Neural progenitor cell (in vitro differentiated cells): ENCODE data around the gene S100A3. TPM values are rescaled to one million over a fixed set of nuclear protein-coding genes. Genes with fewer than 3 reads are reported as not detected.

Experiments
- DNase-seq: peaks from one replicate; pipeline ENCODE4 v3.0.0-alpha.2; 2016; ENCODE audit warnings: low spot score
- H2AFZ ChIP-seq: fragments of 200-600 bp; sonication (generic); replicated peaks from 2 replicates; pipeline ENCODE4 v1.6.1; 2016; ENCODE audit warnings: antibody characterized with exemption
- H3F3A ChIP-seq: fragments of 200-600 bp; sonication (generic); 2 replicates; pipeline ENCODE4 v1.6.1; 2016; ENCODE audit warnings: antibody characterized with exemption, low read depth
- H3K27ac ChIP-seq: fragments of 200-600 bp; sonication (generic); 2 replicates; pipeline ENCODE4 v1.5.1; 2016; ENCODE audit warnings: mild to moderate bottlenecking
- H3K27me3 ChIP-seq: fragments of 200-600 bp; sonication (generic); 2 replicates; pipeline ENCODE4 v1.6.1; 2016; ENCODE audit warnings: mild to moderate bottlenecking, moderate library complexity
- H3K36me3 ChIP-seq: fragments of 200-600 bp; sonication (generic); 2 replicates; pipeline ENCODE4 v1.5.1; 2016
- H3K4me1 ChIP-seq: fragments of 200-600 bp; sonication (generic); 2 replicates; pipeline ENCODE4 v1.6.1; 2016; ENCODE audit warnings: mixed run types
- H3K4me2 ChIP-seq: fragments of 200-600 bp; sonication (generic); 2 replicates; pipeline ENCODE4 v1.6.1; 2016
- H3K4me3 ChIP-seq: fragments of 200-600 bp; sonication (generic); 2 replicates; pipeline ENCODE4 v1.5.1; 2016
- H3K79me2 ChIP-seq: fragments of 200-600 bp; sonication (generic); 2 replicates; pipeline ENCODE4 v1.6.1; 2016; ENCODE audit warnings: low read depth
- H3K9ac ChIP-seq: fragments of 200-600 bp; sonication (generic); 2 replicates; pipeline ENCODE4 v1.6.1; 2016
- H3K9me3 ChIP-seq: fragments of 200-600 bp; sonication (generic); 2 replicates; pipeline ENCODE4 v1.5.1; 2016; ENCODE audit warnings: low read depth
- H4K20me1 ChIP-seq: fragments of 200-600 bp; sonication (generic); 2 replicates; pipeline ENCODE4 v1.6.1; 2016; ENCODE audit warnings: low read depth
- H3K27ac Mint-ChIP-seq: 3 replicates; pipeline ENCODE4 v1.8.0; 2021; ENCODE audit warnings: mixed read lengths
- H3K27me3 Mint-ChIP-seq: 2 replicates; pipeline ENCODE4 v1.8.0; 2022; ENCODE audit warnings: low read depth, mild to moderate bottlenecking, inconsistent platforms, moderate library complexity, mixed read lengths; ENCODE audit not compliant: insufficient read depth
- H3K36me3 Mint-ChIP-seq: 3 replicates; pipeline ENCODE4 v1.8.0; 2021; ENCODE audit warnings: mixed read lengths
- H3K4me1 Mint-ChIP-seq: 3 replicates; pipeline ENCODE4 v1.8.0; 2021; ENCODE audit warnings: mixed read lengths
- H3K4me3 Mint-ChIP-seq: 3 replicates; pipeline ENCODE4 v1.8.0; 2021; ENCODE audit warnings: mild to moderate bottlenecking, moderate library complexity, mixed read lengths
- H3K9me3 Mint-ChIP-seq: 3 replicates; pipeline ENCODE4 v1.8.0; 2020; ENCODE audit warnings: mixed read lengths
- EZH2 ChIP-seq: fragments of 200-600 bp; sonication (generic); IDR thresholded peaks from 2 replicates; pipeline ENCODE4 v1.6.1; 2017; ENCODE audit warnings: antibody characterized with exemption, mild to moderate bottlenecking, moderate library complexity
- EZH2phosphoT487 ChIP-seq: fragments of 200-600 bp; sonication (generic); IDR thresholded peaks from 2 replicates; pipeline ENCODE4 v1.6.1; 2017; ENCODE audit warnings: antibody characterized with exemption
- total RNA-seq: library from RNA; depleted of rRNA; stranded (reverse); fragments of >200 nt; gene quantifications from 2 replicates; pipeline ENCODE4 v1.2.3, GENCODE V29; 2015; ENCODE audit warnings: low replicate concordance
- TF ChIP-seq, protein P1 (sequence below): fragments of 200-600 bp; sonication (generic); IDR thresholded peaks from 2 replicates; pipeline ENCODE4 v1.5.1; 2017; ENCODE audit warnings: antibody characterized with exemption, mild to moderate bottlenecking

S100A3 gene
- total RNA-seq, 1 donor from 2014 or later, result not detected

DNA sequence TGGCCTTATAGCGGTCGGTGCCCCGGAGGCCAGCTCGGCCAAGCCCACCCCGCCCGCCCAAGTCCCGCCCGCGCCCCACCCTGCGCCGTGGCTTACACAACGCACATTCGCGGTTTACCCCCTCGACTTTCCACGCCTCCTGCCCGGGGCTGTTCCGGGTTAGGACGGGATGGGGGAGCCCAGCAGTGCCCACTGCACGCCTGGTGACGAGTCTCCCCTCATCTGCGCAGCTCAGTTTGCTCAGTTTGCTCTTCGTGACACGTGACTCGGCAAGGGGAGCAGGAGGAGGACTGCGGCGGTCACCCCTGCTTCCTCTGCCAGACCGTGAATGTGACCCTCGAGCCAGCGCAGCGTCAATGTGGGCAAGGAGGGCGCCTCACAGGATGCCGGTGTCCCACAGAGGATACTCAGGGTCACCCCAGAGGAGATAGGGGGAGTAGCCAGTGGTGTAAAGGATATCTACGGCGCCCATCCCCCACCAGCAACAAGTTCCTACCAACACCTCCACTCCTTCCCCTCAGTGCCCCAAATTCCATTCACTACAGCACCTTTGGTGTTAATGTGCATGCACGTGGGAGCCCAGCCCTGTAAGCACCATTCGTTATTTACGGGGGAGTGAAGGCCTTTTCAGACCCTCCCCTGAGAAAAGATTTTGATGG, 12.9 kb downstream of the S100A3 start:
- peaks cover 15% of the 10 kb centered on the region for H3F3A ChIP-seq
- peaks cover 9% of the 10 kb centered on the region for H3K27me3 Mint-ChIP-seq
- H3K27me3 ChIP-seq, result no peaks in the 10 kb centered on the region
- no peak for DNase-seq
- H3K4me3 ChIP-seq, result peak overlapping the region; percentile 17
- peaks cover 2% of the 10 kb centered on the region for H3K9me3 Mint-ChIP-seq
- no peaks in the 10 kb centered on the region for H3K36me3 Mint-ChIP-seq
- peaks cover 22% of the 10 kb centered on the region for H3K4me1 ChIP-seq
- TF ChIP-seq EZH2phosphoT487, result no peak
- no peak for TF ChIP-seq EZH2
- TF ChIP-seq, protein P1, sequence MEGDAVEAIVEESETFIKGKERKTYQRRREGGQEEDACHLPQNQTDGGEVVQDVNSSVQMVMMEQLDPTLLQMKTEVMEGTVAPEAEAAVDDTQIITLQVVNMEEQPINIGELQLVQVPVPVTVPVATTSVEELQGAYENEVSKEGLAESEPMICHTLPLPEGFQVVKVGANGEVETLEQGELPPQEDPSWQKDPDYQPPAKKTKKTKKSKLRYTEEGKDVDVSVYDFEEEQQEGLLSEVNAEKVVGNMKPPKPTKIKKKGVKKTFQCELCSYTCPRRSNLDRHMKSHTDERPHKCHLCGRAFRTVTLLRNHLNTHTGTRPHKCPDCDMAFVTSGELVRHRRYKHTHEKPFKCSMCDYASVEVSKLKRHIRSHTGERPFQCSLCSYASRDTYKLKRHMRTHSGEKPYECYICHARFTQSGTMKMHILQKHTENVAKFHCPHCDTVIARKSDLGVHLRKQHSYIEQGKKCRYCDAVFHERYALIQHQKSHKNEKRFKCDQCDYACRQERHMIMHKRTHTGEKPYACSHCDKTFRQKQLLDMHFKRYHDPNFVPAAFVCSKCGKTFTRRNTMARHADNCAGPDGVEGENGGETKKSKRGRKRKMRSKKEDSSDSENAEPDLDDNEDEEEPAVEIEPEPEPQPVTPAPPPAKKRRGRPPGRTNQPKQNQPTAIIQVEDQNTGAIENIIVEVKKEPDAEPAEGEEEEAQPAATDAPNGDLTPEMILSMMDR, result no peak
- H3K4me2 ChIP-seq, result peak overlapping the region; percentile 57
- H3K9me3 ChIP-seq, result no peaks in the 10 kb centered on the region
- H3K4me1 Mint-ChIP-seq, result peaks cover 40% of the 10 kb centered on the region
- no peaks in the 10 kb centered on the region for H3K36me3 ChIP-seq
- no peaks in the 10 kb centered on the region for H4K20me1 ChIP-seq
- H3K27ac ChIP-seq, result no peak overlapping the region
- H2AFZ ChIP-seq, result no peak overlapping the region
- no peak overlapping the region for H3K27ac Mint-ChIP-seq
- no peaks in the 10 kb centered on the region for H3K79me2 ChIP-seq
- no peak overlapping the region for H3K4me3 Mint-ChIP-seq
- H3K9ac ChIP-seq, result no peak overlapping the region

DNA sequence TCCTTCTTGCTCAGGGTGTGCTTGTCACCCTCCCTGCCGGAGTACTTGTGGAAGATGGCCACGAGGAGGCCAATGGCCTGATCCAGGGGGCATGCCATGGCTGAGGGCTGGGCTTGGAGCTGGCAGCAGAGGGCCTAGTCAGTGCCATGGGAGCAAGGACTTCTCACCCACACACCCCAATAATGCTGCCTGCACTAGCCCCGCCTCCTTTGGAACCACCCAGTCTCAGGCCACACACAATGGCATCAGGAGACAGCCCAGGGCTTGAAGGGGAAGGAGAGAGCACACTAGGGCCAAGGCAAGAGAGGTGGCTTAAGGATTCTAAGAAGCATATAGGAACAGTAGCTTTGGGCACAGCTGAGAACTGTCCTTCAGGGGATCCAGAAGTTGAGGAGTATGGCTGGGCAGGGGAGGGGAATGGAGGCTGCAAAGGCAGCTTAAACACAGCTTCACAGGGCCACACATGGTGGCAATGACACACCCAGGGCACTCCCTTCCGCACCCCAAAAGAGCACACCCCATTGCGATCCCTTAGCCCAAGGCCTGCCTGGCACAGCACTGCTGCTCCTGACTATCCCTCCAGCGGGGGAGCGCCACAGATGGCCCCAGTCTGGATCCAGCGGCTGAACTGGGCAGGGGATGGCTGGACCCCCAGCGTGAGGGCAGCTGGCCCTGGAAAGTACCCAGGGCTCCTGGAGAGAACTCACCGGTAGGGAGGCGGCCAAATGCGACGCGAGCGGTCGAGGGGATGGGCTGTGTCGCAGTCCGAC, 13.6 kb downstream of the S100A3 start, which contains the start of gene S100A6:
S100A6 (minus strand) TSS at position 750 of the 770 bp plus-strand sequence; CDS start at position 98, 652 bp downstream.
- H3K9ac ChIP-seq, result no peak within 1 kb of the TSS
- H3K4me2 ChIP-seq, result peak within 1 kb of the TSS; percentile 57
- no peak for DNase-seq
- peaks cover 15% of the 10 kb centered on the region for H3F3A ChIP-seq
- H3K27ac ChIP-seq, result no peak within 1 kb of the TSS
- H3K4me3 Mint-ChIP-seq, result no peak within 1 kb of the TSS
- peaks cover 9% of the 10 kb centered on the region for H3K27me3 Mint-ChIP-seq
- H3K27me3 ChIP-seq, result no peaks in the 10 kb centered on the region
- no peaks in the 10 kb centered on the region for H4K20me1 ChIP-seq
- peaks cover 22% of the 10 kb centered on the region for H3K4me1 ChIP-seq
- peaks cover 39% of the 10 kb centered on the region for H3K4me1 Mint-ChIP-seq
- H3K9me3 ChIP-seq, result no peaks in the 10 kb centered on the region
- peaks cover 2% of the 10 kb centered on the region for H3K9me3 Mint-ChIP-seq
- no peak within 1 kb of the TSS for H2AFZ ChIP-seq
- no peaks in the 10 kb centered on the region for H3K79me2 ChIP-seq
- H3K36me3 ChIP-seq, result no peaks in the 10 kb centered on the region
- TF ChIP-seq EZH2, result no peak
- TF ChIP-seq, protein P1, result no peak
- TF ChIP-seq EZH2phosphoT487, result no peak
- peak within 1 kb of the TSS; percentile 79 for H3K27ac Mint-ChIP-seq
- H3K4me3 ChIP-seq, result peak within 1 kb of the TSS; percentile 17
- H3K36me3 Mint-ChIP-seq, result no peaks in the 10 kb centered on the region

GRCh38 chr1:153534925-153535241, 14.2 kb downstream of the S100A3 start:
- Histone ChIP-seq H3K27me3 (no peaks in the 10 kb centered on the region), H3K79me2 (no peaks in the 10 kb centered on the region), H3K36me3 (no peaks in the 10 kb centered on the region), H3K9me3 (no peaks in the 10 kb centered on the region), H3K27ac (no peak overlapping the region), H3K9ac (no peak overlapping the region), H4K20me1 (no peaks in the 10 kb centered on the region), H3K4me2 (no peak overlapping the region), H3K4me3 (no peak overlapping the region), H2AFZ (no peak overlapping the region), H3F3A (peaks cover 15% of the 10 kb centered on the region), H3K4me1 (peaks cover 22% of the 10 kb centered on the region)
- peaks cover 2% of the 10 kb centered on the region for H3K9me3 Mint-ChIP-seq
- H3K27ac Mint-ChIP-seq, result no peak overlapping the region
- no peak for DNase-seq
- no peak overlapping the region for H3K4me3 Mint-ChIP-seq
- TF ChIP-seq, protein P1, result no peak
- TF ChIP-seq EZH2, result no peak
- no peak for TF ChIP-seq EZH2phosphoT487
- H3K27me3 Mint-ChIP-seq, result peaks cover 9% of the 10 kb centered on the region
- H3K4me1 Mint-ChIP-seq, result peaks cover 35% of the 10 kb centered on the region
- no peaks in the 10 kb centered on the region for H3K36me3 Mint-ChIP-seq
